Heart right ventricle (tissue), 16 donors: Measurements from ENCODE around the gene ZNF207. TPM values are rescaled to one million over a fixed set of nuclear protein-coding genes. Genes with fewer than 3 reads are reported as not detected.
A peak's percentile ranks its signal among the peaks of the same experiment; 100 is the strongest.

Source experiments
- ATAC-seq, 8 donors: fragments of 200-7000 bp; cut with Tn5 transposase; one replicate each; pipeline ENCODE4 v1.9.1; 2020; ENCODE audit warnings: mild to moderate bottlenecking in 8 of 8, moderate library complexity in 8 of 8, moderate number of reproducible peaks in 1 of 8
- DNase-seq, 2 donors: peaks; one replicate each; pipeline ENCODE4 v3.0.0-alpha.2; 2020
- H3K27ac ChIP-seq, 10 donors: fragments of 200-600 bp; sonication (generic) in 2 of 10; one replicate each; pipeline versions ENCODE4 v1.5.0 to v1.8.0; 2020 to 2022; ENCODE audit warnings: mild to moderate bottlenecking in 3 of 10
- H3K27me3 ChIP-seq, 7 donors: fragments of 200-600 bp; one replicate each; pipeline ENCODE4 v1.8.0; 2021 to 2022; ENCODE audit warnings: mild to moderate bottlenecking in 2 of 7
- H3K36me3 ChIP-seq, 9 donors: fragments of 200-600 bp; sonication (generic) in 1 of 9; one replicate each; pipeline versions ENCODE4 v1.5.0 to v1.8.0; 2020 to 2022; ENCODE audit warnings: mild to moderate bottlenecking in 2 of 9
- H3K4me1 ChIP-seq, 9 donors: fragments of 200-600 bp; sonication (generic) in 1 of 9; one replicate each; pipeline versions ENCODE4 v1.5.0 to v1.8.0; 2020 to 2022; ENCODE audit warnings: mild to moderate bottlenecking in 4 of 9
- H3K4me3 ChIP-seq, 10 donors: fragments of 200-600 bp; sonication (generic) in 2 of 10; one replicate each; pipeline versions ENCODE4 v1.5.0 to v1.8.0; 2020 to 2022; ENCODE audit warnings: mild to moderate bottlenecking in 7 of 10, moderate library complexity in 2 of 10
- H3K9me3 ChIP-seq, 11 donors: fragments of 200-600 bp in 10 of 11; sonication (generic) in 2 of 11; one replicate each; pipeline versions ENCODE4 v1.5.0 to v1.8.0; 2013 to 2022; ENCODE audit warnings: mild to moderate bottlenecking in 2 of 11, control low read depth in 1 of 11, moderate library complexity in 1 of 11
- WGBS, 2 donors: extraction: QIAGEN DNeasy Blood & Tissue Kit; methylation state at CpG; one replicate each; pipeline ENCODE4 v1.1.7; 2013; ENCODE audit warnings: inconsistent platforms in 1 of 2; 5-methylcytosine and 5-hydroxymethylcytosine counted together
- intact Hi-C, 10 donors: fragments of 100-400 bp; cut with DNase I; formaldehyde crosslinking; loops; one replicate each; pipeline versions ENCODE4 v1.11.1 to v1.14.2; 2022
- polyA plus RNA-seq, 2 donors: library from polyadenylated mRNA; stranded (reverse); fragments of 200-250 nt; gene quantifications; one replicate each; pipeline ENCODE4 v1.2.3, GENCODE V29; 2013
- total RNA-seq, 10 donors: library from RNA; stranded (reverse); fragmentation: NEBNext Ultra II Directional in 3 of 10; extraction: Animal tissue kit (Norgen Biotek cat#: 25700) in 3 of 10; gene quantifications; one replicate each; pipeline versions ENCODE4 v1.2.1 to v1.2.4, GENCODE V29; 2021 to 2023
- TF ChIP-seq, protein P1 (sequence below), 9 donors: fragments of 200-600 bp; sonication (generic) in 2 of 9; IDR thresholded peaks; one replicate each; pipeline versions ENCODE4 v1.5.0 to v1.8.0; 2021 to 2022; ENCODE audit warnings: antibody characterized with exemption in 9 of 9, mild to moderate bottlenecking in 5 of 9, moderate library complexity in 1 of 9
- donor health status: Arrhythmogenic right ventricular cardiomyopathy.
- donor health status: ischemic (EF 13 %, LVEDD 7.1; RV severe dilation, severe dysfunction).
- donor health status: healthy with polysubstance abuse.
- donor health status: DM: no; HTN: yes; CAD: no.
- donor health status: DM: no; HTN: no; CAD: no.
- donor health status: ischemic (EF 25% LVEDD 6.9; RV normal size, moderate dysfunction).
- donor health status: ischemic (EF 25% LVEDD 5.7; RV mildly dilated, moderate dysfunction).
- donor health status: healthy.
- donor health status: DM: yes; HTN: yes; CAD: no.
- donor health status: Ischemic cardiomyopathy.
- donor health status: ischemic (EF 35%, LVEDD 5.7; RV mildly dilated, moderate dysfunction).
- donor health status: nonischemic (EF 11% LVEDD 7.7; RV severe dilation, severe dysfunction).
- donor health status: DM: yes; HTN: yes; CAD: no.
- donor health status: PGD.
- donor health status: ischemic (EF 29% LVEDD 5.4; RV normal size, mild dysfunction).
- donor health status: nonischemic (EF 23%, LVEDD 6.1; RV moderate dilation, normal function).

The ZNF207 gene
- total and polyA plus RNA-seq, 12 donors: 39.9 to 86.7 (median 78.1) TPM

DNA sequence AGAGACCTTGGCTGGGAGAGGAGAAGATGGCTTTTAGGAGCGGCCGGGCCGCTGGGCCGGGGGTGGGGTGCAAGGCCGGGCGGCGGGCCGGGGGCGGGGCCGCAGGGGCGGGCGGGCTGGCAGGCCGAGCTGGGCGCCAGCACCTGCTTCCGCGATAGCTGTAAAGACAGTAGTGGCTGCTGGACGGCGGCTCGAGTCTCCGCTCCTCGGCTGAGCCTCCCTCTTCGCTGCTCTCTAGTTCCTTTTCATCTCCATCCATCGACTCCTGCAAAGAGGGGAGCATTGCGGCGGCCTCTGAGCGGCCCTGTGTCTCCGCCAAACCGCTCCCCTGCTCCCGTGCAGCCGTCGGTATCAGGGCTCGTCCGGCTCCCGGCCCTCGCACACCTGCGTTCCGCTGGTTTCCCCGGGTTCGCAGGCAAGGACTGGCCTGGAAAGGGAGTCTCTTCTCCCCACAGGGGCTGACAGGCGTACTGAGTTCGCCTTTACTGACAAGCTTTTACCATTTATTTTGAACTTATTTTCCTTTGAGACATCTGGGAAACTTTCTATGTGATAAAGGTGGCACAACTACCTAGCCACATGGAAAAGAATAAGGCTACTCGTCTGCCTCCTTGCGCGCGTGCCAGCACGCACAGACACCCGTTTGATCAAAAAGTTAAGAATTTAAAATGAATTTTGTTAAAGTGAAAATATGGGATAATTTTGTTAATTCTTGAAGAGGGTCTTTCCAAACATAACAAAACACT is 7.9 kb upstream of the ZNF207 start, which contains the start of gene C17orf75:
Gene C17orf75, minus strand, starts transcription at position 317 of the 746 bp plus-strand sequence. Its CDS starts 34 bp downstream, at position 283.
- peak within 1 kb of the TSS; percentile 19 to 87 (median 72) for H3K4me3 ChIP-seq
- DNase-seq (peak; percentile 80 to 81), ATAC-seq (peak; percentile 92 to 96 (median 95))
- intact Hi-C loops: no loop called here
- peaks cover 2 to 23% (median 16%) of the 10 kb centered on the region in 9 donors for H3K4me1 ChIP-seq
- no peaks in the 10 kb centered on the region for H3K27me3 ChIP-seq
- TF ChIP-seq, protein P1, sequence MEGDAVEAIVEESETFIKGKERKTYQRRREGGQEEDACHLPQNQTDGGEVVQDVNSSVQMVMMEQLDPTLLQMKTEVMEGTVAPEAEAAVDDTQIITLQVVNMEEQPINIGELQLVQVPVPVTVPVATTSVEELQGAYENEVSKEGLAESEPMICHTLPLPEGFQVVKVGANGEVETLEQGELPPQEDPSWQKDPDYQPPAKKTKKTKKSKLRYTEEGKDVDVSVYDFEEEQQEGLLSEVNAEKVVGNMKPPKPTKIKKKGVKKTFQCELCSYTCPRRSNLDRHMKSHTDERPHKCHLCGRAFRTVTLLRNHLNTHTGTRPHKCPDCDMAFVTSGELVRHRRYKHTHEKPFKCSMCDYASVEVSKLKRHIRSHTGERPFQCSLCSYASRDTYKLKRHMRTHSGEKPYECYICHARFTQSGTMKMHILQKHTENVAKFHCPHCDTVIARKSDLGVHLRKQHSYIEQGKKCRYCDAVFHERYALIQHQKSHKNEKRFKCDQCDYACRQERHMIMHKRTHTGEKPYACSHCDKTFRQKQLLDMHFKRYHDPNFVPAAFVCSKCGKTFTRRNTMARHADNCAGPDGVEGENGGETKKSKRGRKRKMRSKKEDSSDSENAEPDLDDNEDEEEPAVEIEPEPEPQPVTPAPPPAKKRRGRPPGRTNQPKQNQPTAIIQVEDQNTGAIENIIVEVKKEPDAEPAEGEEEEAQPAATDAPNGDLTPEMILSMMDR (IDR thresholded peaks at IDR 0.05): no peak
- H3K9me3 ChIP-seq: no peaks in the 10 kb centered on the region
- H3K36me3 ChIP-seq: peaks cover 0 to 32% (median 13%) of the 10 kb centered on the region in 9 donors
- 7% methylated on average over 35 to 47 of the region's 47 CpGs for WGBS, 2 donors
- peak within 1 kb of the TSS; percentile 19 to 93 (median 85) for H3K27ac ChIP-seq

DNA sequence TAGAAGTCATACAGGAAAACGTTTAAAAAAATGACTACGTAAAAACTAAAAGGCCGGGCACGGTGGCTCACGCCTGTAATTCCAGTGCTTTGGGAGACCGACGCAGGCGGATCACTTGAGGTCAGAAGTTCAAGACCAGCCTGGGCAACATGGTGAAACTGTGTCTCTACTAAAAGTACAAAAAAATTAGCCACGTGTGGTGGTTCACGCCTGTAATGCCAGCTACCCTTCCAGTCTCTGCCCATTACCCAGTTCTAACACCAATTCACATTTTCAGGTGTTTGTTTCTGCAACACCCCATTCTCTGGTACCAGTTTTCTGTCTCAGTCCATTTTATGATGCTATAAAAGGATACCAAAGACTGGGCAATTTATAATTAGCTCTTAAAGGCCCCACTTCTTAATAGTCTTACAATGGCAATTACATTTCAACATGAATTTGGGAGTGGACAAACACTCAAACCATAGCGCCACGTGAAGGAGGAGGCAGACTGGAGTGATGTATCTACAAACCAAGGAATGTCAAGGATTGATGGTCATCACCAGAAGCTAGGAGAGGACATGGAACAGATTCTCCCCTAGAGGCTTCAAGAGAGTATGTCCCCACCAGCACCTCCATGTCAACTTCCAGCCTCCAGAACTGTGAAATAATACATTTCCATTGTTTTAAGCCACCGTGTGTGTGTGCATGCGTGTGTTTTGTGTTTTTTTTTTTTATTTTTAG is 7.2 kb upstream of the ZNF207 start:
- WGBS, 2 donors: 72 to 73% methylated on average over 14 of the region's 14 CpGs
- TF ChIP-seq, protein P1 (IDR thresholded peaks at IDR 0.05): no peak
- intact Hi-C loops: no loop called here

DNA sequence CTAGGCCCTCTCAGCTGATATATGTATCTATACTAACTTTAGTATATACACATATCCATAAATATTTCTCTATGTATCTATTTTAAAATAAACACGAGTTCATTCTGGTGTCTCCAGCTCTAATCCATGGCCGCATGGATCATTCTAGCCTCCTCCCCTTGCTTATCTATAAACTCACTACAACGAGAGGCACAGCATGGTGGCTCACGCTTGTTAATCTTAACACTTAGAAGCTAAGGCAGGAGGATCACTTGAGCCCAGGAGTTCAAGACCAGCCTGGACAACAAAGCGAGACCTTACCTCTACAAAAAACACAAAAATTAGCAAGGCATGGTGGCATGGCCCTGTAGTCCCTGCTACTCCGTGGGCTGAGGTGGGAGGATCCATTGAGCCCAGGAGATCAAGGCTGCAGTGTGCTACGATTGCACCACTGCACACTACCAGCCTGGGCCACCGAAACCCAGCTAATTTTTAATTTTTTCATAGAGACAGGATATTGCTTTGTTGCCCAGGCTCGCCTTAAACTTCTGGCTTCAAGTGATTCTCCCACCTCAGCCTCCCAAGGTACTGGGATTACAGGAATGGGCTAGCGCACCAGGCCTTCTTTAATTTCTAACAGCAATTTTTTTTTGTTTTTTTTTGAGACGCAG is 3.9 kb upstream of the ZNF207 start:
- no peak overlapping the region for H3K27ac ChIP-seq
- DNase-seq (no peak), ATAC-seq (no peak)
- intact Hi-C loops: no loop called here
- H3K27me3 ChIP-seq: no peaks in the 10 kb centered on the region
- TF ChIP-seq, protein P1 (IDR thresholded peaks at IDR 0.05): no peak
- no peaks in the 10 kb centered on the region for H3K9me3 ChIP-seq
- H3K36me3 ChIP-seq: no peaks in the 10 kb centered on the region
- no peak overlapping the region for H3K4me3 ChIP-seq
- WGBS, 2 donors: 84 to 88% methylated on average over 11 of the region's 11 CpGs
- H3K4me1 ChIP-seq: peaks cover 2 to 29% (median 23%) of the 10 kb centered on the region in 9 donors

More for the DNA sequence above, 7.2 kb upstream of the ZNF207 start:
- Histone ChIP-seq H3K4me1 (peaks cover 2 to 23% (median 16%) of the 10 kb centered on the region in 9 donors), H3K4me3 (peak overlapping the region in 9 of 10 donors; percentile 58 to 87 (median 73)), H3K27ac (peak overlapping the region in 8 of 10 donors; percentile 59 to 93 (median 86)), H3K9me3 (no peaks in the 10 kb centered on the region), H3K27me3 (no peaks in the 10 kb centered on the region), H3K36me3 (peaks cover 0 to 25% (median 8%) of the 10 kb centered on the region in 9 donors)
- no peak for DNase-seq
- ATAC-seq: no peak

DNA sequence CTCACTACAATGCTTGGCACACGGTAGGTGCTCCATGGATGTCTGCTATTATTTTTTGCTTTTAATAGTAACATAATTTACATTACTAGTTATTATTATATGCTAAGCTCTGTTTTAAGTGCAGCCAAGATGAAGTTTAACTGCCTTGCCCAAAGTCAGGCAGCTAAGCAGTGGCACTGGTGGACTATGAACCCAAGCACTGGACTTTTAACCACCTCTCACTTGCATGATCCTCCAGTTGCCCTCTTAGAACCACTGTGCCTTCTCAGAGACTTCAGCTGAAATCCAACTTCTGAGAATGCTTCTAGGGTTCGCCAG is 1.5 kb upstream of the ZNF207 start:
- Histone ChIP-seq H3K9me3 (no peaks in the 10 kb centered on the region), H3K36me3 (peaks cover 0 to 20% (median 0%) of the 10 kb centered on the region in 9 donors), H3K4me1 (peaks cover 7 to 35% (median 29%) of the 10 kb centered on the region in 9 donors), H3K27me3 (no peaks in the 10 kb centered on the region), H3K4me3 (peak overlapping the region in 1 of 10 donors; percentile 95), H3K27ac (no peak overlapping the region)
- no peak for DNase-seq
- ATAC-seq: no peak
- intact Hi-C loops: no loop called here
- 97% methylated on average over 2 of the region's 2 CpGs for WGBS, 2 donors
- TF ChIP-seq, protein P1 (IDR thresholded peaks at IDR 0.05): no peak
